ENCODE data around the gene MBOAT2.
"Not testable (repeated sequence)": the region's sequence is repeated elsewhere in the genome, so short reads cannot be mapped to it uniquely, and the experiment has no call there.

Gene MBOAT2

GRCh38 chr2:8957628-8958027 is 45.9 kb downstream of the MBOAT2 start:
- DNase-seq (ENCODE audit: low spot score) = no peak

DNA sequence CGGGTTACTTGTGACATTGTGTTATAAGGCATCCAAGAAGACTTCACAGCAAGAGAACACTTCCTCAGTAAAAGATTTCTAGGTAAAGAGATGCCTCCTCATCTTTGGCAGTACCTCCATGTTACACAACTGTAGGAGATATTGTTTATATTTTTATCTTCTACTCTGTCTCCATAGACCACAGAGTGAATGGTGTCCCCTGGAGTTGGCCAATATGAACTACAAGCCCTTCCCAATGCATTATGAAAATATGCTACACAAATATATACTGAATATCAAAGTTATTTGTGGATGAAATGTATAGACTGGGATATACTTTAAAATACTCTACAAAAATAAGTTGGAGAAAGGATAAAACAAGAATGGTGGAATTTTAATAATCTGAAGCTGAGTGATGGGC is 46.7 kb downstream of the MBOAT2 start:
- no peak for DNase-seq (ENCODE audit: low spot score)

DNA sequence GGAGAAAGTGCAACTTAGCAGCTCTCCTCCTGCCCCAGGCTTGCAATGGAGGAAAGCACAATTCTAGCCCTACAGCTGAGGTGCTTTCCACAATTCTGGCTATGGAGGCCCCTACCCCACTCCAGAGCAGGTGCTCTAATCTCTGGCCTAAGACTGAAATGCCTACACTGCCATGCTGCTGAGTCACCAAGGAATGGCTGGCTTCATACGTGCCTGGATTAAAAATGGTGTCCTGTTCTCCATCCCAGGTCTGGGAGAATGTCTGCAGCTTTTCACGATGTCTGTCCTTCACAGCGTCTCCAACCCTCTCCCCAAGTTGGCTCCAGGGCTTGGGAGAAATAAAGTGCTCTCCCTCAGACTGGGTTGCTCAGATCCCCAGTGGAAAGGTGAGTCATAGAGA is 48.5 kb downstream of the MBOAT2 start:
- no peak for DNase-seq (ENCODE audit: low spot score)

GRCh38 chr2:8953525-8953924 is 50.0 kb downstream of the MBOAT2 start:
- DNase-seq (ENCODE audit: low spot score) = no peak

DNA sequence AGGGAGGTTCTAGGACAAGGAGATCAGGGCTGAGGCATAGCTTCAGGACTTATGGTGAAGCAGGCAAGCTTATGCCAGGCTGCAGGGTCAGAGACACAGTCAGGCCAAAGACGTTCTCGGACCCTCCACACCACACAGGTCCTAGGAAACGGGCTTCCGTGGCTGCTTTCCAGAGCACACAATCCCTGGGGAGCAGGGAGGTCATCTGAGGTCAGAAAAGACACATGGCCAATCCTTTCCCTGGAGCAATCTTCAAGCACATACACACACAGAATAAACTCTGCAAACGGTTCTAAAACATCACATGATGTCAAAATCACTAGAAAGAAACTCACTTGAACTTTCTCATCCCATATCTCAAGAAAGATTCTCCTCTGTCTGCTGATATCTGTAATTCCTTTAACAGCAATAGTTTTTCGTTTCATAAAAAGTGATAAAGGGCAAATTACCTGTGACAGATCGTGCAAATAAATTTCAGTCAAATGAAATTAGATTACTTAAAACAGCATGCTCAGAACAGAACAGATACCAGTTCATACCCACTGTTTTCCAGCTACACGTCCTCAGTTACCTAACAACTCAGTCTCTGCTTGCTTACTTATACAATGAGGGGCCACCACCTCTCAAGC is 63.9 kb downstream of the MBOAT2 start:
- peak; percentile 87 for DNase-seq (ENCODE audit: low spot score)

GRCh38 chr2:8938384-8938783 is 65.1 kb downstream of the MBOAT2 start:
- no peak for DNase-seq (ENCODE audit: low spot score)

- no peak for DNase-seq (ENCODE audit: low spot score)
These were observed 67.5 kb downstream of the MBOAT2 start for GRCh38 chr2:8935982-8936381.

- peak; percentile 5 for DNase-seq (ENCODE audit: low spot score)
These were observed 69.1 kb downstream of the MBOAT2 start for GRCh38 chr2:8934338-8934737.

GRCh38 chr2:8932702-8933101 is 70.8 kb downstream of the MBOAT2 start:
- no peak for DNase-seq (ENCODE audit: low spot score)

- DNase-seq (ENCODE audit: low spot score) = not testable (repeated sequence)
These were observed 73.3 kb downstream of the MBOAT2 start for GRCh38 chr2:8930185-8930584.

GRCh38 chr2:8929128-8929527 is 74.4 kb downstream of the MBOAT2 start:
- no peak for DNase-seq (ENCODE audit: low spot score)

DNA sequence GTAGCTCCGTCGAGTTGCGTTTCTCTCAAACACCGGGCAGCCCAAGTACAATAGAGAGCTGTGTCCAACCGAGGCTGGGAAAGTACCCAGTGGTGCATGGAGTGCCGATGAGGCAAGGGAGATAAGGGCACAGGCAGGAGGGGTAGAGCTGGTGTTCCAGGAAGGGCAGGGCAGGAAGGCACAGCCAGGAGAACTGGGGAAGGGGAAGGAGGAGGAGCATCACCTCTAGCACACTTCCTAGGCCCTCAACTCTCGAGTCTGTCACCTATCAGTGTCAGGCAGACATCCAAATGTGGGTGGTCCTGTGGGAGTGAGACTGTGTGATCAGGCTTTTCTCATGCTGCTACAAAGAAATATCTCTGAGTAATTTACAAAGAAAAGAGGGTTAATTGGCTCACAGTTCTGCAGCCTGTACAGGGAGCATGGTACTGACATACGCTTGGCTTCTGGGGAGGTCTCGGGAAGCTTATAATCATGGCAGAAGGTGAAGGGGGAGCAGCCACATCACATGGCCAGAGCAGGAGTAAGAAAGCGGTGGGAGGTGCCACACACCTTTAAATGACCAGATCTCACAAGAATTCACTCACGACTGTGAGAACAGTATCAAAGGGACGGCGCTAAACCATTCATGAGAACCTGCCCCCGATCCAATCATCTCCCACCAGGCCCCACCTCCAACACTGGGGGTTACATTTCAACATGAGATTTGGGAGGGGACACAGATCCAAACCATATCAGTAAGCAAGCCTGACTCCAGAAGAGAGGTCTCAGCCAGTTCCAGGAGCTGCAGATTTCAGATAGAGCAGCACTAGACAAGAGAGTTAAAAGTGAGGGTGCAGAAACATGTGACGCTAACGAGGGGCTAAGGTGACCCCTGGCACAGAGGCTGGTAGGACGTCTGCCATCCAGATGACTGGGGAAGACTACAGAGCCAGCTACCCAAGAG is 75.7 kb downstream of the MBOAT2 start:
- no peak for DNase-seq (ENCODE audit: low spot score)

GRCh38 chr2:8926356-8926755 is 77.1 kb downstream of the MBOAT2 start:
- no peak for DNase-seq (ENCODE audit: low spot score)

- no peak for DNase-seq (ENCODE audit: low spot score)
These were observed 78.1 kb downstream of the MBOAT2 start for GRCh38 chr2:8925411-8925810.

- DNase-seq (ENCODE audit: low spot score) = no peak
These were observed 80.3 kb downstream of the MBOAT2 start for GRCh38 chr2:8923183-8923582.

DNA sequence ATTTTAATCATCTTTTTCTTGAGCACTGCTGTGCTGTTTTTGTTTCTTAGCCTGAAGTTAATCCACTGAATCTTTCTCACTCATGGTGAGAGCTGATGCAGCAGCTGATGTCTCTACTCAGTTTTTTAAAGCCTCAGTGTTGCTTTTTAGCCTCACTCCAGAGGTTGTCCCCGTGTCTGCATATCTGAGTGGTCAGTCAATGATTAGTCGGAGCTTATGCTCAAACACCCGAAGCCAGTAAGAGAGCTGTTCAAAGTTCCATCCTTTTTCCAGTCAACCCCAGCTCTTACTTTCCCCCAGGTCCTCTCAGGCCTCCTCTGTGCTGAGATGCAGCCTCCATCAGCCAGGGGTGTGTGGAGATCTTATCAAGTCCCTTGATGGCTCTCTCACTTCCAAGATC is 81.1 kb downstream of the MBOAT2 start:
- peak; percentile 58 for DNase-seq (ENCODE audit: low spot score)

DNA sequence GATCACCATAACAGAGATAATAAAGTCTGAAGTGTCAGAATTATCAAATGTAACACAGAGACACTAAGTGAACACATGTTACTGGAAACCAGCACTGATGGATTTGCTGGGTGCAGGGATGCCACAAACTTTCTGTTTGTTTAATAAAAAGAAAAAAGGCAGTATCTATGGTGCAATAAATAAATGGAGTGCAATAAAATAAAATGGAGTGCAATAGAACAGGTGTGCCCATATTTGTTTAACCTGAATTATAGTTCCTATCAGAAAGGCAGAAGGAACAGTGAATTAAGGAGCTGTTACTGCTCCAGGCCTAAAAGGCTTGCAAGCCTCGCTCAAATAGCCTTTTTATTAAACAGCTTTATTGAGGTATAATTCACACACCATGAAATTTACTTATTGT is 85.1 kb downstream of the MBOAT2 start:
- no peak for DNase-seq (ENCODE audit: low spot score)

DNA sequence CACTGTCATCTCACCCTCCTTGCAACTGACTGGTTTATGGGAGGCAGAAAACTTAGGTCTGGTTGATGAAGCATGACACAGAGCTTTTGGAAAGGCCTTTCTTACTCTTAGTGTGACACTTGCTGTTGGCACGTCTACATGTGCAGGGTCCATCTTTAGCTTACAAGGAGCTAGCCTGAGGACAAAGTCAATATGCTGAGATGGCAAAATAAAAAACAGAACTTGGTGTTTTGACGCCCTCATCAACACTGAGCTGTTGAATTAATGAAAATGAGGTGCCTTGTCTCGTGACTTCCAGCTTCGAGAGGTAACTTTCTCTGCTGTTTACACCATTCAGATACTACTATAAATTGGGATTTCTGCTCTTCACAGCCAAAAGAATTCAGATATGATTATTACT is 87.5 kb downstream of the MBOAT2 start:
- DNase-seq (ENCODE audit: low spot score) = no peak

GRCh38 chr2:8913767-8914166 is 89.7 kb downstream of the MBOAT2 start:
- not testable (repeated sequence) for DNase-seq (ENCODE audit: low spot score)

- no peak for DNase-seq (ENCODE audit: low spot score)
These were observed 95.7 kb downstream of the MBOAT2 start for GRCh38 chr2:8907764-8908288.

DNA sequence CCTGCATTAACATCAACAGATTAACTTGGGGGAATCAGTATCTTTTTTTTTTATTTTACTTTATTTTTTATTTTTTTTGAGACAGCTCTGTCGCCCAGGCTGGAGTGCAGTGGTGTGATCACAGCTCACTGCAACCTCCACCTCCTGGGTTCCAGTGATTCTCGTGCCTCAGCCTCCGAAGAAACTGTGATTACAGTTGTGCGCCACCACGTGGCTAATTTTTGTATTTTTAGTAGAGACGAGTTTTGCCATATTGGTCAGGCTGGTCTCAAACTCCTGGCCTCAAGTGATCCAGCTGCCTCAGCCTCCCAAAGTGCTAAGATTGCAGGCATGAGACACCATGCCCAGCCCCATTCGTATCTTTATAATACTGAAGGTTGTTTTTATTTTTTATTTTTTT is 99.6 kb downstream of the MBOAT2 start:
- not testable (repeated sequence) for DNase-seq (ENCODE audit: low spot score)

- DNase-seq (ENCODE audit: low spot score) = not testable (repeated sequence)
These were observed 100.7 kb downstream of the MBOAT2 start for GRCh38 chr2:8902757-8903156.

DNA sequence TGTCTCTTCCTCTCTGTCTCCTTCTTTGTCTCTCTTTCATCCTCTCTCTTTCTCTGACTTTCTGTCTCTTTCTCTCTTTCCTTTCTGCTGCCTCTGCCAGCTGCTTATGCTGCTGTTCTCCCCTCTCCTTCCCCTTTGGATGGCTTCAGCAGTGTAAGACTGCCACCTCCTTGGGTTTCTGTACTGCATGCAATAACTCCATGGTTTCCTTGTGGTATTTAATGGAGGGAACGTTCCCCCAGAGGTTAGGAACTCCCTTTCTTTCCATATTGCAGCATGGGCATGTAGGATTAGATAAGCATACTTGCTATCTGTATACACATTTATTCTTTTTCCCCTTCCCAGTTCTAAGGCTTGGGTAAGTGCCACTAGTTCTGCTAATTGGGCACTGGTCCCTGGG is 106.3 kb downstream of the MBOAT2 start:
- DNase-seq (ENCODE audit: low spot score) = not testable (repeated sequence)
